Stimulated activated CD4-positive, alpha-beta T cell treated with anti-CD3 and anti-CD28 coated beads, Interleukin-15, amount 100 ng/mL, for 24 hours (primary cell): ENCODE measurements around the gene CDK16.

Experiments used
- DNase-seq: peaks from one replicate; pipeline ENCODE4 v3.0.0-alpha.2; 2020

Gene CDK16

GRCh38 chrX:47228550-47229270 lies 10.2 kb downstream of the CDK16 start:
- no peak for DNase-seq

- DNase-seq: no peak
Observed at GRCh38 chrX:47229427-47229826, 10.9 kb downstream of the CDK16 start.

- no peak for DNase-seq
Observed at GRCh38 chrX:47230136-47230868, 11.8 kb downstream of the CDK16 start.

- DNase-seq: no peak
Observed at GRCh38 chrX:47231167-47231566, 12.7 kb downstream of the CDK16 start.

GRCh38 chrX:47232197-47232802 lies 13.8 kb downstream of the CDK16 start:
- no peak for DNase-seq

GRCh38 chrX:47232803-47233332 lies 14.4 kb downstream of the CDK16 start, which contains the start of gene USP11:
TSS of gene USP11 (plus strand) at chrX:47233009. CDS start at chrX:47233044, 35 bp downstream.
- DNase-seq: peak; percentile 30

GRCh38 chrX:47233333-47234113 lies 15.0 kb downstream of the CDK16 start:
- peak; percentile 93 for DNase-seq

- DNase-seq: no peak
Observed at GRCh38 chrX:47234583-47234982, 16.1 kb downstream of the CDK16 start.

- no peak for DNase-seq
Observed at GRCh38 chrX:47235691-47236103, 17.2 kb downstream of the CDK16 start.

GRCh38 chrX:47239199-47239598 lies 20.7 kb downstream of the CDK16 start:
- no peak for DNase-seq

GRCh38 chrX:47239898-47240545 lies 21.5 kb downstream of the CDK16 start:
- DNase-seq: no peak

- DNase-seq: no peak
Observed at GRCh38 chrX:47240619-47241018, 22.1 kb downstream of the CDK16 start.

GRCh38 chrX:47241201-47242011 lies 22.9 kb downstream of the CDK16 start:
- DNase-seq: no peak

- DNase-seq: no peak
Observed at GRCh38 chrX:47242321-47242720, 23.8 kb downstream of the CDK16 start.

GRCh38 chrX:47243351-47243750 lies 24.9 kb downstream of the CDK16 start:
- no peak for DNase-seq

GRCh38 chrX:47244676-47245075 lies 26.2 kb downstream of the CDK16 start:
- no peak for DNase-seq

GRCh38 chrX:47245156-47245555 lies 26.7 kb downstream of the CDK16 start:
- no peak for DNase-seq

- DNase-seq: no peak
Observed at GRCh38 chrX:47247206-47247998, 28.9 kb downstream of the CDK16 start.

- DNase-seq: no peak
Observed at GRCh38 chrX:47247999-47248320, 29.5 kb downstream of the CDK16 start.

- DNase-seq: no peak
Observed at GRCh38 chrX:47248576-47248975, 30.1 kb downstream of the CDK16 start.

GRCh38 chrX:47250017-47250347 lies 31.5 kb downstream of the CDK16 start:
- DNase-seq: no peak
